ENCODE results near the gene TBC1D19.
A peak's percentile ranks its signal among the peaks of the same experiment; 100 is the strongest.

Gene TBC1D19

DNA sequence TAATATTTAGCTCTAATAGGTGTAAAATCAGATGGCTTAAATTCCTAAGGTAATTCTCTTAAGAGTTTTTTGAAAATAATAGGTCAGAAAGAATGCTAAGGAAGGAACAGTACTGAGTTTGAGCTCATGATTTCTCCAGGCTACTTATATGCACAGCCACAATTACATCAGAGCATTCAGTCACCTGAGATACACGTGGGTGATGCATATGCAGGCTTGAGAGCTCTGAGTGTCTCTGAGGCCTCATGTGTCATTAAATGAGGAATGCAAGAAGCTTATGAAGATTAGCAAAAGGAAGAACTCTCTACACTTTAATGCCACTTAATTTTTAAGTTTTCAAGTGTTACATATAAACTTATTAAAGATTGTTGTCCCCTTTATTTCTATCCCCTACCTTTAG is 152.7 kb downstream of the TBC1D19 start:
- no peak for DNase-seq (ENCODE audit: low spot score)

DNA sequence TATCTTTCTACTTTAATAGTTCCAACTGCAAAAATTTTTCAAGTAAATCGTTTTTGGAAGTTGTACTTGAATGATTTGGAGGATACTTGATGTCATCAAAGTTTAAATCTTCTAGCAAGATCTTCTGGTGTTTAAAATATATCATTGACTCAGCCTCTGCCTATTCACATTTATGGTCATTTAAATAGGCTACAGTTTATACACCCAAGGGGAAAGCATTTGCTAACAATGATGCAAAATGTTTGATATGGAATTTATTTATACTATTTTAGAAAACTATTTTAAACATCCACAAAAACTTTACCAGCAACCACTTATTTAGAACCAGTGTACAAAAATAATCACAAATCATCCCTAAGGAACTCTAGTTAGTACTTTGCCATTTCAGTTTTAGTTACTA is 153.5 kb downstream of the TBC1D19 start:
- no peak for DNase-seq (ENCODE audit: low spot score)

DNA sequence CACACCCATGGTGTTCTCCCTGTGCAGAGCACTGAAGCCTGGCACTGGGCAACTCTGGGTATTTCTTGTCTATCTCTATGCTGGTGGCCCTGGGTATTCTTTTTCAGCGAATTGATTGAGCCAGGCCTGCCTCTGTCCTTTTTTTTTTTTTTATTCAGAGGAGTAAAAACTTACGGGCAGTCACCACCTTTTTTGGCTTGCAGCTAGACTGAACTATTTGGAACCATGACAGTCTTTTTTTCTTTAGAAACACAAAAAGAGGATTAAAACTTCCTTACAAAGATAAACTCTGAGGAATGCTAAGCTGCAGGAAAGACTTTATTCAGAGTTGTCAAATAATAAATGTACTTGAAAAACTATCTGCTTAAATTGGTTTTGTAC is 157.6 kb downstream of the TBC1D19 start:
- DNase-seq (ENCODE audit: low spot score), result no peak

DNA sequence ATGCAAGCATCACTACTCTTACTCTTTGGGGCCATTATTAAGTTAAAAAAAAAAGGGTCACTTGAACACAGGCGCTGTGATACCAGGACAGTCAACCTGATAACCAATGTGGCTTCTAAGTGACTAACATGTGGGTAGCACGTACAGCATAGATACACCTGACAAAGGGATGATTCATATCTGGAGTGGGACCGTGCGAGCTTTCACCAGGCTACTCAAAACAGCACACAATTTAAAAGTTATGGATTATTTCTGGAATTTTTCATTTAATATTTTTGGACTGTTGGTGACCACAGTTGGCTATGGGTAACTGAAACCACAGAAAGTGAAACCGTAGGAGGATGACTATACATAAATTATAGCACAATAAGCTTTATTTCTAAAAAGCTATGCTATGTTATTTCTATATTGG is 162.9 kb downstream of the TBC1D19 start:
- DNase-seq (ENCODE audit: low spot score), result no peak

DNA sequence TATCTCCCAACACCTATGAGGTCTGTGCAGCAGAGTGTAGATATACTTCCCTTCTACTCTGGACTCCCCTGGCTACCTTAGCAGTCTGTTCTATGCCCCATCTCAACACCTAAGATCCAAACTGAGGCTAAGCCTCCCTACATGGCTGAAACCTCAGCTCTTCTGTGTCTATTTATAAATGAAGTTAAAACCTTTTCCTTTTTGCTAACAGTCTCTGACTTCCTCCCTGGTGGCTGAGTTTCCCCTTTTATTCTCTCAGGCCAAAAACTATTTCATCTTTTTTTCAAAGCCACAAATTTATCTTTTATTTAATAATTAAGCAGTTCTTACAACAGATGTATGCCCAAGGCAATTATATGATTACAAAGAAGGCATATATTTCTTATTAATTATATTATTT is 164.9 kb downstream of the TBC1D19 start:
- no peak for DNase-seq (ENCODE audit: low spot score)

DNA sequence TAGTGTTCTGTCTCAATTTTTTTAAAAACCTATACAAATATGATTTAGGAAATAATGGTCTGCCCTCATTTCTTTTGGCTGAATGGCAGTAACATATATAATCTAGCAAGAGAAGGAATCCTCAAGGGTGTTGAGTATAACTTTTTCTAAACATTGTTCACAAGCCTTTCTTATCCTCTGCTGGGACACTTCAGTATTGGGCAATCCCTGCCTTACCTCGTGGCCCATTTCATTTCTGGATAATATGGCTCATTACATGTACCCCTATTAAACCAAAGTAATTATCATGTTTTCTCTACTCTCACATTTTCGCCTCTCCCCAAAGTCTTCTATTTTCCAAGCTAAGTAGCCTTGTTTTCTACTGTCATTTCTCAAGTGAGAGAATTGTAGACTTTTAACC is 166.0 kb downstream of the TBC1D19 start:
- DNase-seq (ENCODE audit: low spot score), result no peak

DNA sequence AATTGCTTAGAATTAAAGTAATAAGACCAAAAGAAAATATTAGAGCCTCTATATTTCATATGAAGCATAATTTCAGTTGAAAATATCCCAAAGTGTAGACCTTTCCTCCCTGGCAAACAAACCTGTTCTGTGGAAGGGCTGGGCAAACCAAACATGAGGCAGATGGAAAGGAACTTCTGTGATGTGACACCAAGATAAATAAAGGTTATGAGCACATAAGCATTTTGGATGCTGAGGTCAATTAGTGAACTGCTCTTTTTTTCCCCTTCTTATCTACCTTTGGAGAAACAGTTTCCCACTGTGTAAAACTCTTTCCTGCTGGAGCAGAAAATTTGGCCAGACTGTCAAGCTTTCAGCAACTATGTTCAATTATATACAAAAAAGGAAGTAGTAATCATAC is 167.1 kb downstream of the TBC1D19 start:
- no peak for DNase-seq (ENCODE audit: low spot score)

DNA sequence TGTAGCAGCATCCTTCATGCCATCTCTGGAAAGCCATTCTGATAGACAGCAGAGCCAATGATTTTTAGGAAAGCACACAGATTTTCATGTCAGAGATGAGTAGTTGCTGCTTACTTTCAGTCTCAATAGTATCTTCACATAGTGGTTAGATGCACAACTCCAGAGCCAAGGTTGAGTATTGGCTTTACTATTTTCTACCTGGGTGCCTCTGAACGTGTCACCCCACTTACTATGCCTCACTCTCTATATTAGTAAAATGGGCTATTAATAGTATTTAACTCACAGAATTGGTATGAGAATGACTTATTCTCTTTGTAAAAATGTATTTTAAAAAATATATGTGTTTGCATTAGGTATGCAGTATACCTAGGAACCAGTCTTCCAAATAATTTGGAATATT is 168.0 kb downstream of the TBC1D19 start:
- no peak for DNase-seq (ENCODE audit: low spot score)

DNA sequence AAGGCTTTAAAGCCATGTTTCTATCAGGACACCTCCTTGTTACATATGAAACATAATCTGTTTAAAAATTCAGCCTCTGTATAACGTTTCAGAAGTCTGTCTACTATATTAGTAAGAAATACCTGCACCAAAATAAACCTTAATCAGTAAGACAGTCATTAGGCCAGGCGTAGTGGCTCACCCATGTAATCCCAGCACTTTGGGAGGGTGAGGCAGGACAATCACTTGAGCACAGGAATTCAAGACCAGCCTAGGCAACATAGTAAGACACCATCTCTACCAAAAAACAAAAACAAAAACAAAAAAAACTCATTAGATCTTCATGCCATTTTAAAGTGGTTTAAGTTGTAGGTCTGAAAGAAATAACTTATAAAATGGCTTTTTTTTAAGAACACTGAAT is 169.3 kb downstream of the TBC1D19 start:
- no peak for DNase-seq (ENCODE audit: low spot score)

DNA sequence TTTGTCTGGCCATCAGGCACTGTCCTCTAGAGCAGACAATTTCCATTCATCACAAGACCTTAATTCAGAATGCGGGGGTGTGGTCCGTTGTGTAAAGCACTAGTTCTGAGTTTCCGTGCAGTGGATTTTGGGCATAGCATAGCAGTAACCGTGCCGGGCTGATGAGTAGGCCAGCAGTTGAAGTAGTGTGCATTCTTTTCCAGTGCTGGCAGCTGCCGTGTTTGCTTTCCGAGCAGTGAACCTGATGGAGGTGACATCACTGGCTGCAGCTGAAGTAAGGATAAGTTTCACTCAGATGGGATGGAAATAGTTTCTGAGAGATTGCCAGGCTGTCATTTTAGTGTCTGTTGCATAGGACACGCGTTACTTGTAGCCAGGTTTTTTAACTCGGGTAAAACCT is 169.7 kb downstream of the TBC1D19 start:
- peak; percentile 14 for DNase-seq (ENCODE audit: low spot score)

DNA sequence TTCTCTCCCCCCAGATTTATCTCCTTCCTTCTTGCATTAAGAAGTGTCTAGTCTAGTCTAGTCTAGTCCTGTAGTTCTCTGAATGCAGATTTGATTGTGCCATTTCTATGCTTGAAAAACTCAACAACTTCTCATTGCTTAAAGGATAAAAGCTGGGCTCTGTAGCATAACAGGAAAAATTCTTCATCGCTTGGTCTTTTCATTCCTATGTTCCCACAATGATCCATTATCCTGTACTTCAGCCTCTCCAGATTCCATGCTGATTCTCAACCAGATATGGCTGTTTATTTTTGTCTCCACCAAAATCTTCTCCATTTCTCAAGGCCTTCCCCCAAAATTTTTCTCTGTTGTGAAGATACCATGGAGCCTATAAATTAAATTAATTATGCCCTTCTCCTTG is 173.9 kb downstream of the TBC1D19 start:
- DNase-seq (ENCODE audit: low spot score), result no peak

DNA sequence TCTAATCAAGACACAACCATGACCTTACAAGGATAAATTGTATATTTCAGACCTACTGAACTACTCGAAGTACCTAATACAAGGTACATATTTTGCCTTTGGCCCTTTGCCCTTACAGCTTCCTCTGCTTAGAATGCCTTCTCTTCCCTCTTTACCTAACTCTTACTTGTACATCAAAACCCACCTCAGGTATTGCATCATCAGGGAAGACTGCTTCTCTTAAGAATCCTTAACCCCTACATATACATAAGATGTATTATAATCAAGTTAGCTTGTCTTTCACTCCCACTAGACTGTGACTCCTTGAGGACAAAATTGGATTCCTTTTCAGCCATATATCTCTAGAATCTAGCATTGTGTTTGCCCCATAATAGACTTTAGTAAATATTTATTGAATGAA is 175.0 kb downstream of the TBC1D19 start:
- no peak for DNase-seq (ENCODE audit: low spot score)

DNA sequence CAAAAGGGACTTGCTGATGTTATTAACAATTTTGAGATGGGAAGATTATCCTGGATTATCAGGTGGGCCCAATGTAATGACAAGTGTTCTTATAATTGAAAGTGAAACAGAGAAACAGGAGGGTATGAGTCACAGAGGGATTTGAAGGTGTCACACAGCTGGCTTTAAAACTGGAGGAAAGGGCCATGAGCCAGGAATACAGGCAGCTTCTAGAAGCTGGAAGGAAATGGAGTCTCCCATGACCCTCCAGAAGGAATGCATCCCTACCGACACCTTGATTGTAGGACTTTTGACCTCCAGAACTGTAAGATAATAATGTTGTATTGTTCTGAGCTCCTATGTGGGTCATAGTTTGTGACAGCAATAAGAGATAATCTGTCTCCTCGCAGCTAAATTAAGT is 178.8 kb downstream of the TBC1D19 start:
- no peak for DNase-seq (ENCODE audit: low spot score)

DNA sequence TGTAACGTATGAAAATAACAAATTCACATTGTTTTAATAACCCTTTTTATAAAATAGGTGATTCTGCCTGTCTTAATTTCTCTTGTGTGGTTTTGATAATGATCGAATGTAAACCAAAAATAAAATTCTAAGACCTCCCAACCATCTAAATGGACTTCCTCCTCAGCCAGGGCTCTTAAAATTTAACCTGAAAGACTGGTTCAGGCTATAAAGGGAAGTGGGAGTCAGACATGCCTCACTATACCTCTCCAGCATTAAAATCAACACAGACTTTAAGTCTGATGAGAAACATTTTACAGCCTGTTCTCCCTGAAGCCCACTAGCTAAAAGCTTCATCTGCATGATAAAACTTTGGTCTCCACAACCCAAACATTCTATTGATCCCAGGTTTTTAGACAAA is 179.2 kb downstream of the TBC1D19 start:
- DNase-seq (ENCODE audit: low spot score), result no peak

DNA sequence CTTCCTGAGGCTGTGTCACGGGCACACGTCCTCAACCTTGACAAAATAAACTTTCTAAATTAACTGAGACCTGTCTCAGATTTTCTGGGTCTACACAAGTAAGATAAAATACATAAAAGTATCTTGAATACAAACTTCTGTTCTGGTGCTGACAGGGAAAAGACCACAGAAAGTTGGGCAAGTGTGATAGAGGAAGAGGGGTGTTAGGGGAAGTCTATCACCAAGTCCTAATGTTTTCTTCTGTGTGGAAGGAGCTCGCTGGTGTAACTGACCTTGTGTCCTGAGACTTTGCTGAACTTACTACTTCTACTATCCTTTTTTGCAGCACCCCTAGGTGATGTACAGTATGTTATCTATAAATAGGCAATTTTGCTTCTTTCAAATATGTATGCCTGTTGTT is 179.8 kb downstream of the TBC1D19 start:
- no peak for DNase-seq (ENCODE audit: low spot score)

DNA sequence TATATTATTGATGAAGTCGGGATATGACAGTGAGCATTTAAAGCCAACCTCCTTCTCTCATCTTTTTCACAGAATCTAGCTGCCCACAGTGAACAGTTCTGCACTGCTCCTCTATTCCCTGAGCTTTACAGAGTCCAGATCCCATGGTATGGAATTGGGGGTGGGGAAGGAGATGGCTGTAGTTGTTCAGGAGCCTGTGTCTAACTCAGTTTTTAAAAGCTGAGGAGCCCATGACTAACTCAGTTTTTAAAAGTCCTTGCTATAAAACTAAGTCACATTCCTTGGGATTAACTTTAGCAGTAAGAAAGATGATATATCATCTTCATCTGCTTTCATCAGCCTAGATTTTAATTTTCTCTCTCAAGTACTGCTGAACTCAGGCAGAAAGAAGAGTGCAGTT is 180.3 kb downstream of the TBC1D19 start:
- DNase-seq (ENCODE audit: low spot score), result no peak

DNA sequence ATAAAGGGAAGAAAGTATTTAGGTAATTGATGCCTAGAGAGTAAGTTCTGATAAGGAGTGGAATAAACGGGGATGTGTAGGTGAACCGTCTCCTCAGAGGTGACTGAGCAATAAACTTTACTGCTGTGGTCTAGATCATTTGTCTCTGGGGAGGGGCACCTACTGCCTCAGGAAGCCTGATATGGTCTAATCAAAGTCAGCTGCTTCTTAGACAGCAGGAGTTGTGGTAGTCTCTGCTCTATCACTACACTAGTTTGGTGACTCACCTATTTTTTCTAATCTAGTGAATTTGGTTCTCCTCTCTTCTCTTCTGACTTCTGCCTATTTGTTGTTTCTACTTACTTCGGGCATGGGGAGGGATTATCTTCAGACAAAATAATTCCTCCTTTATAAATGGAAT is 181.6 kb downstream of the TBC1D19 start:
- no peak for DNase-seq (ENCODE audit: low spot score)

DNA sequence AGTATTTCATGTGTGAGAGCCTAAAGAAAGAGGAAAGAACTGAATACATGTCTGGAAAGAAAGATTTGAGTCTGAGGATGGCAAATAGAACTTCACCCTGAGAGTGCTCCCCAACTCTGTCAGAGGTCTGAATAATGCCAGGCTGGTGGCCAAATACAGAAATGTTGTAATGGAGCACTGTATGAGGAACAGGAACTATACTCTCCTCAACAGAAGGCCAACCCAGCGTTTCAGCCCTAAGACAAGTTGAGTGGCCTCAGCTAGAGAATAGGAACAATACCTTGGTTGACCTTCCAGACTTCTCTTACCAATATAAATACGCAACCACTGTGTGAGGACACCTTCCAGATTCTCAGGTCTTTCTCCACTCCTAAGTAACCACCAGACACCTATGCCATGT is 182.3 kb downstream of the TBC1D19 start:
- DNase-seq (ENCODE audit: low spot score), result no peak

DNA sequence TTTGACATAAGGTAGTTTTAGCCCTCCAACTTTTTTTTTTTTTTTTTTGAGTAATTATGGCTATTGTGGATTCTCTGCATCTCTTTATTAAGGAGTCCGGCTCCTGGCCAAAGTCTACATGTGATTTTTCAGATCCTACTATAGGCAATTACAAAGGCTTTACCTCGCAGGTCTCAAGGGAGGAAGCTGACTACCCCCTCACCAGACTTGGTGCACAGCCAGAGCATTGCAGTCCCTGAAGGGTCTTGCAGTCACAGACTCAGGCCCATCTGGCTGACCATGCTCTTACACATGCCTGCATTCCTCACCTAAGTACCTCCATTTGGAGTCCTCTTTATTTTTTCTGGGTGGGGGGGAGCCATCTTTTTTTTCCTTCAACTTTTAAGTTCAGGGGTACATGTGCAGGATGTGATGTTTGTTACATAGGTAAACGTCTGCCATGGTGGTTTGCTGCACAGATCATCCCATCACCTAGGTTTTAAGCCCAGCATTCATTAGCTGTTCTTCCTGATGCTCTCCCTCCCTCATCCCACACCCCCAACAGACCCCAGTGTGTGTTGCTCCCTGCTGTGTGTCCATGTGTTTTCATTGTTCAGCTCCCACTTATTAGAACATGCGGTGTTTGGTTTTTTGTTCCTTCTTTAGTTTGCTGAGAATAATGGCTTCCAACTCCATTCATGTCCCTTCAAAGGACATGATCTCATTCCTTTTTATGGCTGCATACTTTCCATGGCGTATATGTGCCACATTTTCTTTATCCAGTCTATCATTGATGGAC is 188.4 kb downstream of the TBC1D19 start:
- no peak for DNase-seq (ENCODE audit: low spot score)

DNA sequence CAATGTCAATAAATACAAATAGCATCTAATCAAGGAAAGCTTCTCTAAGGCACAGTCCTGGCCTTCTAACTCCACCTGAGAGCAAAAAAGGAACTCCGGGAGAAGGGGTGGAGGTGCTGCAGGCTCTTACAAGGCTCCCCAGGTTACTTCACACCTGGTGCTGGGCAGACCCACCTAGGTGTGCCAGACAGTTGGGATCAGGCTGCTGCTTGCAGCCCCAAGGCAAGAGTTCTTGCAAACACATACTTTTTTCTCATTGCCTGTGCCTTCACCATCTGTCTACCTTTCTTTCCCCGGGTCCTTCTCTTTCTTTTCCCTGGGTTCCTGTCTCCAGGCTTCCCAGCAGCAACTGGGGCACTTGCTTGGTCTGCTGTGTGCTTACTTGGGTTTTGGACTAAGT is 195.3 kb downstream of the TBC1D19 start:
- no peak for DNase-seq (ENCODE audit: low spot score)

DNA sequence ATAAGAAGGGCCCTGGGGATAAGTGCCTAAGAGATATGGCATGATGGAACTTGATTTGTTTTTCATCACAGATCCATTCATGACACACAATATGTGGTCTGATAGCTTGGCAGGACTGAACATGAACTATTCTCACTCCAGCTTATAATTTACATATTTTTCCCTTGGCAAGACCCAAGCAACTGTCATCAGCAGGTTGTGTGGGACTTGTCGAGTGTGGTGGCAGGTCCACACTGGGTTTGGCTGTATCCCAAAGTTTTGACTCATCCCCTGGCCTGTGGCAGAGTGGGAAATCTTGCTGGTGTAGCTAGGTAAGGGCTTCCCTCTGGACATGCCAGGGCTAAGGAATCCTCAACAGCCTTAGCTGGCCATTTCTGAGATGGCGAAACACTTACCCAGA is 195.8 kb downstream of the TBC1D19 start:
- DNase-seq (ENCODE audit: low spot score), result no peak

DNA sequence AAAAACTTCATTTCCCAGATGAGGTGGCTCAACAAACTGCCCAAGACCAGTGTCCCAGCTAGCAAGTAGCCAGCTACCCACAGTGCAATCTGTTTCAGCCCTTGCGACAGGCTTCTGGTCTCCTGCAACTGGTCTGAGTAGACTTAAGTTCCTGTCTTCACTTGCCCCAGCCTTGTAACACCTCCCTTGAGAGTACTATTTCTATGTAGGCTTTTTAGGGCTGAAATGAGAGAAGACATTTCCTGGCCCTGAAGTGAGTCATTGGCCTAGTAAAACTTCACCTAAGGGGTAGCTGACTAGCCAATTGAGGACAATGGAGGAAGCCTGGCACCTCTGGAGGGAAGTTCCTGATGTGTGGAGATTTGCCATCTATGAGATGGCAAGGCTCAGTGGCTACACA is 196.7 kb downstream of the TBC1D19 start:
- no peak for DNase-seq (ENCODE audit: low spot score)

DNA sequence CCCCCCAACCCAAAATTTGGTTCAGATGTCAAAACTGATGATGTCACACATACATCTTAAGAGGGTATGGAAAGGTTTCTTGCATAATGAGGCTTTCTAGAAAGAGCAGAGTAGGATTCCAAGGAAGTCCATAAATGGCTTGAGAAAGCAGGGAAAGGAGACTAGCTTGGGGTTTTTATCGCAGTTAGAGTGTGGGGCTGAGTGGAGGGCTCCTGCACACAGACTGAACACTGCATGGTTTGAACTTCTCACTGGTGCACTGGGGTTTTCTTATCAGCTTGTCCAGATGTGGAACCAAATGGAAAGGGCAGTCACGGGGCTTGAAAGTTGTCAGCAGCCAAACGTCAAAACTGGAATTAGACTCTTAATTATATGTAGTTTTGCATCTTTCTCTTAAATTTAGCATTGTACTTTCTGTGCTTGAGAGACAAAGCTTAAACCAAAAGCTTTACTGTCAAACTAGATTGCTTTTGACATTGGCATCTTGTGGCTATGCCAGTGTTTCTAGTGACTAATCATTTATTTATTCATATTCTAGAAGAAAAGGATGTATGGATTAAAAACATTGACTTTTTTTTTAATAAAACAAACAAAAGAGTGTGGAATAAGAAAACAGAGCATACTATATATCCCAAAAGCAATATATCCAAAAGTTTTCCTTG is 198.4 kb downstream of the TBC1D19 start:
- DNase-seq (ENCODE audit: low spot score), result no peak

DNA sequence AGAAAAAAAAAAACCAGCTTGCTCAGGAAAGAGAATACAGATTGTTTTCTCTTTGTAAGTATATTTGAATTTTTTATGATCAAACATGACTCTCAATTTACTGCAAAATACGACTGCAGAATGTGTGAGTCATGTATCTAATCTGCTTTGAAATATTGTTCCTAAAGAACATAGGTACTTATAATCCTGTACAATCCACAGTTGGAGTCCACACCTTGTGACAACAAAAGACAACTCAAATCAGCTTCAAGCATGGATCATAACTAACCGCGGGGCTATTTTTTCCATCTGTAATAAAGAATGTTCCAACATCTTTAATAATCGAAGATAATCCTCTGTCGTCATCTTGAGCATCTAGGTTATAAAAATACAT is 198.9 kb downstream of the TBC1D19 start:
- DNase-seq (ENCODE audit: low spot score), result no peak
